HepG2 (cell line): Measurements from ENCODE around the gene TGDS. TPM values are rescaled to one million over a fixed set of nuclear protein-coding genes. Genes with fewer than 3 reads are reported as not detected.

ENCODE experiments used
- ASH2L ChIP-seq: fragments of 300-600, 200-600 bp; sonication (generic); IDR thresholded peaks from 2 replicates; pipeline ENCODE4 v1.7.0; 2017; ENCODE audit warnings: low read depth, mild to moderate bottlenecking, moderate library complexity, mixed read lengths, low read length; ENCODE audit not compliant: insufficient read length
- BRCA1 ChIP-seq: sonication (generic); formaldehyde crosslinking; IDR thresholded peaks from 2 replicates; pipeline ENCODE4 v1.4.0; 2020; ENCODE audit warnings: missing genetic modification reagents
- CREB1 ChIP-seq, 2 experiments: fragments of 450-650 bp in 1 of 2; IDR thresholded peaks; 2 replicates each; pipeline ENCODE4 v1.6.1; 2016 to 2017; ENCODE audit warnings: control low read depth in 1 of 2, mild to moderate bottlenecking in 1 of 2, missing compliant biosample characterization in 1 of 2, missing genetic modification characterization in 1 of 2
- DR1 ChIP-seq: sonication (generic); formaldehyde crosslinking; IDR thresholded peaks from 2 replicates; pipeline ENCODE4 v1.8.0; 2021; ENCODE audit warnings: mild to moderate bottlenecking, missing genetic modification reagents, inconsistent platforms
- ESRRA ChIP-seq: sonication (generic); formaldehyde crosslinking; IDR thresholded peaks from 2 replicates; pipeline ENCODE4 v1.5.1; 2020; ENCODE audit warnings: mild to moderate bottlenecking, low read depth, missing genetic modification reagents
- GATAD2A ChIP-seq: IDR thresholded peaks from 2 replicates; pipeline ENCODE4 v1.6.1; 2016
- HHEX ChIP-seq: IDR thresholded peaks from 2 replicates; pipeline ENCODE4 v1.6.1; 2016; ENCODE audit warnings: control low read depth
- MIER2 ChIP-seq: IDR thresholded peaks from 2 replicates; pipeline ENCODE4 v1.6.1; 2016; ENCODE audit warnings: missing biosample characterization, missing genetic modification reagents
- NFE2L2 ChIP-seq: fragments of 150-350 bp; IDR thresholded peaks from 2 replicates; pipeline ENCODE4 v1.6.1; 2014; ENCODE audit warnings: low read length
- PHF8 ChIP-seq: sonication (generic); formaldehyde crosslinking; IDR thresholded peaks from 2 replicates; pipeline ENCODE4 v1.5.0; 2020; ENCODE audit warnings: missing genetic modification reagents
- SUZ12 ChIP-seq: fragments of 150-350 bp; IDR thresholded peaks from 2 replicates; pipeline ENCODE4 v1.6.1; 2014; ENCODE audit warnings: low read depth, low read length
- TAF1 ChIP-seq: sonication (generic); formaldehyde crosslinking; IDR thresholded peaks from 2 replicates; pipeline ENCODE4 v1.4.0; 2020; ENCODE audit warnings: missing genetic modification reagents
- TSC22D2 ChIP-seq: sonication (generic); formaldehyde crosslinking; IDR thresholded peaks from 2 replicates; pipeline ENCODE4 v1.5.1; 2020; ENCODE audit warnings: missing genetic modification reagents, mild to moderate bottlenecking, borderline replicate concordance
- U2AF1 ChIP-seq: fragments of 200-400 bp; formaldehyde crosslinking; optimal IDR thresholded peaks from 2 replicates; pipeline ENCODE3; 2017; ENCODE audit warnings: mild to moderate bottlenecking, low read depth, low read length
- ZBTB7A ChIP-seq: sonication (generic); formaldehyde crosslinking; IDR thresholded peaks from 2 replicates; pipeline ENCODE4 v1.8.0; 2022; ENCODE audit warnings: mild to moderate bottlenecking, missing genetic modification reagents
- ZBTB8A ChIP-seq: sonication (generic); formaldehyde crosslinking; IDR thresholded peaks from 2 replicates; pipeline ENCODE4 v1.4.0; 2020; ENCODE audit warnings: mild to moderate bottlenecking, low read depth, missing genetic modification reagents, borderline replicate concordance
- ZEB1 ChIP-seq: IDR thresholded peaks from 2 replicates; pipeline ENCODE4 v1.6.1; 2012; ENCODE audit warnings: mild to moderate bottlenecking, low read depth, inconsistent platforms; ENCODE audit not compliant: insufficient replicate concordance
- ZNF44 ChIP-seq: sonication (generic); formaldehyde crosslinking; IDR thresholded peaks from 2 replicates; pipeline ENCODE4 v1.5.1; 2020; ENCODE audit warnings: mild to moderate bottlenecking, missing genetic modification reagents
- ZNF598 ChIP-seq: sonication (generic); formaldehyde crosslinking; IDR thresholded peaks from 2 replicates; pipeline ENCODE4 v1.5.1; 2020; ENCODE audit warnings: mild to moderate bottlenecking, missing genetic modification reagents, borderline replicate concordance
- ZNF709 ChIP-seq: sonication (generic); formaldehyde crosslinking; IDR thresholded peaks from 2 replicates; pipeline ENCODE4 v1.5.0; 2020; ENCODE audit warnings: mild to moderate bottlenecking, missing genetic modification reagents
- polyA plus RNA-seq, 8 experiments: library from polyadenylated mRNA; depleted of rRNA in 3 of 8; stranded (reverse) in 7 of 8; unstranded in 1 of 8; fragments of >200 nt; fragmentation: Illumina TruSeq in 4 of 8; extraction: Trizol in 4 of 8; gene quantifications; 2 replicates each; pipeline versions ENCODE4 v1.2.1 to v1.2.3, GENCODE V29; 2011 to 2016; ENCODE audit warnings: low read depth in 4 of 8, missing spikeins in 1 of 8, mixed read lengths in 1 of 8; ENCODE audit not compliant: insufficient read depth in 1 of 8
- total RNA-seq, 5 experiments: library from RNA; depleted of rRNA; stranded (reverse); fragments of >200 nt; fragmentation: Illumina TruSeq; extraction: Trizol; gene quantifications; 2 replicates each; pipeline ENCODE4 v1.2.3, GENCODE V29; 2016; ENCODE audit warnings: low read depth in 1 of 5
- TF ChIP-seq, protein P1 (sequence below): sonication (generic); formaldehyde crosslinking; IDR thresholded peaks from 2 replicates; pipeline ENCODE4 v1.5.0; 2020; ENCODE audit warnings: mild to moderate bottlenecking, missing genetic modification reagents, moderate library complexity
- TF ChIP-seq, protein P2 (sequence below): sonication (generic); formaldehyde crosslinking; IDR thresholded peaks from 2 replicates; pipeline ENCODE4 v1.9.0; 2022; ENCODE audit warnings: missing genetic modification reagents, mild to moderate bottlenecking, borderline replicate concordance
- TF ChIP-seq, protein P3 (sequence below): IDR thresholded peaks from 2 replicates; pipeline ENCODE4 v1.6.1; 2016; ENCODE audit warnings: low read depth, borderline replicate concordance
- TF ChIP-seq, protein P4 (sequence below): sonication (generic); formaldehyde crosslinking; IDR thresholded peaks from 2 replicates; pipeline ENCODE4 v1.4.0; 2020; ENCODE audit warnings: mild to moderate bottlenecking, missing genetic modification reagents
- TF ChIP-seq, protein P5 (sequence below): sonication (generic); formaldehyde crosslinking; IDR thresholded peaks from 2 replicates; pipeline ENCODE4 v1.8.1; 2023; ENCODE audit warnings: missing genetic modification reagents, mild to moderate bottlenecking, borderline replicate concordance

Gene TGDS
- total and polyA plus RNA-seq, 2 of the 13 experiments (the other 11 are each of a cell fraction or from before 2014, with no cell fraction given): 15.5 to 17.9 TPM

DNA sequence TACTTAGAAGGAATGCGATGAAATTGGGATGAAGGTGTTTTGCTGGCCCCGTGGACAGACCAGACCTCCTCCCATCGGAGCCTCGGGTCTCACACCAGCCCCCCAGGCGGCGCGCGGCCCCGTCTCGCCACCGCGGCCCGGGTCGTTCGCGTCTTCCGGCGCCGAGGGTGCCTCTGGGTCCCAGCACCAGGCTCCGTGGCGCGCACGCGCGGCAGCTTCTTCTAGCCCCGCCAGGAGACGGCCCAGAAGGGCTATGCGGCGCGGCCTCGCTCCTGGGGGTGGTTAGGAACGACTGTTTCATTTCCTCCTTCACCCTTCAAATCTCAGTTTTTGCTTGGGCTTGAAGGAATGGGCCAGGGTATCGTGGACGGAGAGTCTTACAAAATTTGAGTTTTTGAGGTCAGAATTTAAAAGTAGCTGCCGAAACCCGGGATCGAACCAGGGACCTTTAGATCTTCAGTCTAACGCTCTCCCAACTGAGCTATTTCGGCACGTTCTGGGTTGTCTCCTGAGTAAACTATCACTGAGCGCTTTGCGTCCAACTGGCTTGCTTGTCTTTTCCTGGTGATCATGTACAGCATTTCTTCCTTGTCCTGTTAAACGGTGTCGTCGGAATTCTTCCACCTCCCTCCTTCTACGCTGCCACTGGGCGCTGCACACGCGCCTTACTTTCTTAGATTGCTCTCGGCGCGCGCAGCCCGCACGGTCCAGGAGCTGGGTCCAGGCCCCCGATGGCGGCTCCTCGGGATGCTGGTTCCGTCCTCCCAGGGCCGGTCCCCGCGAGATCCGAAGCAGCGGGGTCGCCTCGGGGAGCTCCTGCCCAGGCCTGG is 46.5 kb downstream of the TGDS start (continued):
- TF ChIP-seq, protein P1, sequence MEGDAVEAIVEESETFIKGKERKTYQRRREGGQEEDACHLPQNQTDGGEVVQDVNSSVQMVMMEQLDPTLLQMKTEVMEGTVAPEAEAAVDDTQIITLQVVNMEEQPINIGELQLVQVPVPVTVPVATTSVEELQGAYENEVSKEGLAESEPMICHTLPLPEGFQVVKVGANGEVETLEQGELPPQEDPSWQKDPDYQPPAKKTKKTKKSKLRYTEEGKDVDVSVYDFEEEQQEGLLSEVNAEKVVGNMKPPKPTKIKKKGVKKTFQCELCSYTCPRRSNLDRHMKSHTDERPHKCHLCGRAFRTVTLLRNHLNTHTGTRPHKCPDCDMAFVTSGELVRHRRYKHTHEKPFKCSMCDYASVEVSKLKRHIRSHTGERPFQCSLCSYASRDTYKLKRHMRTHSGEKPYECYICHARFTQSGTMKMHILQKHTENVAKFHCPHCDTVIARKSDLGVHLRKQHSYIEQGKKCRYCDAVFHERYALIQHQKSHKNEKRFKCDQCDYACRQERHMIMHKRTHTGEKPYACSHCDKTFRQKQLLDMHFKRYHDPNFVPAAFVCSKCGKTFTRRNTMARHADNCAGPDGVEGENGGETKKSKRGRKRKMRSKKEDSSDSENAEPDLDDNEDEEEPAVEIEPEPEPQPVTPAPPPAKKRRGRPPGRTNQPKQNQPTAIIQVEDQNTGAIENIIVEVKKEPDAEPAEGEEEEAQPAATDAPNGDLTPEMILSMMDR (CRISPR knock-in tag): 0 out of 2 replicates have a peak, but pooled peaks have one; percentile 2
- TF ChIP-seq PHF8 (CRISPR knock-in tag): peak; percentile 16; the same call in 1 of the 2 replicates
- TF ChIP-seq U2AF1: no peak
- TF ChIP-seq TSC22D2: 0 out of 2 replicates have a peak, but pooled peaks have one; percentile 22
- no peak for TF ChIP-seq CREB1 (IDR thresholded peaks at IDR 0.05)
- peak; percentile 43; the same call in 1 of the 2 replicates for TF ChIP-seq CREB1 (CRISPR knock-in tag; IDR thresholded peaks at IDR 0.05)
- TF ChIP-seq SUZ12: no peak
- TF ChIP-seq NFE2L2: no peak
- TF ChIP-seq HHEX (CRISPR knock-in tag): no peak
- TF ChIP-seq MIER2 (CRISPR knock-in tag): peak; percentile 68
- TF ChIP-seq, protein P2, sequence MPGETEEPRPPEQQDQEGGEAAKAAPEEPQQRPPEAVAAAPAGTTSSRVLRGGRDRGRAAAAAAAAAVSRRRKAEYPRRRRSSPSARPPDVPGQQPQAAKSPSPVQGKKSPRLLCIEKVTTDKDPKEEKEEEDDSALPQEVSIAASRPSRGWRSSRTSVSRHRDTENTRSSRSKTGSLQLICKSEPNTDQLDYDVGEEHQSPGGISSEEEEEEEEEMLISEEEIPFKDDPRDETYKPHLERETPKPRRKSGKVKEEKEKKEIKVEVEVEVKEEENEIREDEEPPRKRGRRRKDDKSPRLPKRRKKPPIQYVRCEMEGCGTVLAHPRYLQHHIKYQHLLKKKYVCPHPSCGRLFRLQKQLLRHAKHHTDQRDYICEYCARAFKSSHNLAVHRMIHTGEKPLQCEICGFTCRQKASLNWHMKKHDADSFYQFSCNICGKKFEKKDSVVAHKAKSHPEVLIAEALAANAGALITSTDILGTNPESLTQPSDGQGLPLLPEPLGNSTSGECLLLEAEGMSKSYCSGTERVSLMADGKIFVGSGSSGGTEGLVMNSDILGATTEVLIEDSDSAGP (CRISPR knock-in tag): peak; percentile 74; the same call in 1 of the 2 replicates
- TF ChIP-seq ZNF598 (CRISPR knock-in tag): peak; percentile 80
- TF ChIP-seq ZNF709: peak; percentile 70
- no peak for TF ChIP-seq ZBTB8A (CRISPR knock-in tag)
- TF ChIP-seq ZEB1: peak; percentile 40
- TF ChIP-seq, protein P3, sequence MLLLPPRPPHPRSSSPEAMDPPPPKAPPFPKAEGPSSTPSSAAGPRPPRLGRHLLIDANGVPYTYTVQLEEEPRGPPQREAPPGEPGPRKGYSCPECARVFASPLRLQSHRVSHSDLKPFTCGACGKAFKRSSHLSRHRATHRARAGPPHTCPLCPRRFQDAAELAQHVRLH (CRISPR knock-in tag): peak; percentile 75
- 0 out of 2 replicates have a peak, but pooled peaks have one; percentile 21 for TF ChIP-seq ESRRA (CRISPR knock-in tag)
- TF ChIP-seq DR1 (CRISPR knock-in tag): peak; percentile 15; the same call in 1 of the 2 replicates
- peak; percentile 43 for TF ChIP-seq TAF1
- TF ChIP-seq ZBTB7A: peak; percentile 35; the same call in 1 of the 2 replicates
- peak; percentile 59; the same call in 1 of the 2 replicates for TF ChIP-seq GATAD2A
- TF ChIP-seq, protein P4, sequence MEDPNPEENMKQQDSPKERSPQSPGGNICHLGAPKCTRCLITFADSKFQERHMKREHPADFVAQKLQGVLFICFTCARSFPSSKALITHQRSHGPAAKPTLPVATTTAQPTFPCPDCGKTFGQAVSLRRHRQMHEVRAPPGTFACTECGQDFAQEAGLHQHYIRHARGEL (CRISPR knock-in tag): no peak
- TF ChIP-seq ZNF44 (CRISPR knock-in tag): peak; percentile 71; the same call in 1 of the 2 replicates
- TF ChIP-seq ASH2L: peak; percentile 96
- TF ChIP-seq BRCA1 (CRISPR knock-in tag): 0 out of 2 replicates have a peak, but pooled peaks have one; percentile 33
- TF ChIP-seq, protein P5, sequence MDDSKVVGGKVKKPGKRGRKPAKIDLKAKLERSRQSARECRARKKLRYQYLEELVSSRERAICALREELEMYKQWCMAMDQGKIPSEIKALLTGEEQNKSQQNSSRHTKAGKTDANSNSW (CRISPR knock-in tag): 0 out of 2 replicates have a peak, but pooled peaks have one; percentile 61
